Smooth muscle cell (in vitro differentiated cells): ENCODE results near the gene FOXL3. TPM values are rescaled to one million over a fixed set of nuclear protein-coding genes. Genes with fewer than 3 reads are reported as not detected.
"Not testable (repeated sequence)": the region's sequence is repeated elsewhere in the genome, so short reads cannot be mapped to it uniquely, and the experiment has no call there.

Source experiments
- DNase-seq: peaks from one replicate; lab custom pipeline; 2025; ENCODE audit not compliant: unreplicated experiment; lab: John Stamatoyannopoulos, UW
- H2AFZ ChIP-seq: fragments of 200-600 bp; sonication (generic); 2 replicates; pipeline ENCODE4 v1.6.0; 2016; ENCODE audit warnings: antibody characterized with exemption, low read depth, mild to moderate bottlenecking
- H3F3A ChIP-seq: fragments of 200-600 bp; sonication (generic); 2 replicates; pipeline ENCODE4 v1.6.0; 2017; ENCODE audit warnings: antibody characterized with exemption, low read depth
- H3K27ac ChIP-seq: fragments of 200-600 bp; sonication (generic); 2 replicates; pipeline ENCODE4 v1.5.1; 2016; ENCODE audit warnings: low read depth, mild to moderate bottlenecking
- H3K27me3 ChIP-seq: fragments of 200-600 bp; sonication (generic); 2 replicates; pipeline ENCODE4 v1.6.1; 2016; ENCODE audit warnings: low read depth, mild to moderate bottlenecking
- H3K36me3 ChIP-seq: fragments of 200-600 bp; sonication (generic); 2 replicates; pipeline ENCODE4 v1.5.1; 2016; ENCODE audit warnings: low read depth
- H3K4me1 ChIP-seq: fragments of 200-600 bp; sonication (generic); 2 replicates; pipeline ENCODE4 v1.5.1; 2016; ENCODE audit warnings: low read depth
- H3K4me2 ChIP-seq: fragments of 200-600 bp; sonication (generic); 2 replicates; pipeline ENCODE4 v1.6.0; 2016; ENCODE audit warnings: mild to moderate bottlenecking
- H3K4me3 ChIP-seq: fragments of 200-600 bp; sonication (generic); 2 replicates; pipeline ENCODE4 v1.5.1; 2016; ENCODE audit warnings: mild to moderate bottlenecking
- H3K79me2 ChIP-seq: fragments of 200-600 bp; sonication (generic); 2 replicates; pipeline ENCODE4 v1.6.0; 2016; ENCODE audit warnings: low read depth, mild to moderate bottlenecking
- H3K9ac ChIP-seq: fragments of 200-600 bp; sonication (generic); 2 replicates; pipeline ENCODE4 v1.6.0; 2016; ENCODE audit warnings: low read depth
- H3K9me3 ChIP-seq: fragments of 200-600 bp; sonication (generic); replicated peaks from 2 replicates; pipeline ENCODE4 v1.5.1; 2016; ENCODE audit warnings: low read depth
- H4K20me1 ChIP-seq: fragments of 200-600 bp; sonication (generic); 2 replicates; pipeline ENCODE4 v1.6.0; 2016; ENCODE audit warnings: low read depth
- WGBS: methylation state at CpG from one replicate; pipeline ENCODE4 v1.1.7; 2016; ENCODE audit warnings: low lambda C conversion rate; 5-methylcytosine and 5-hydroxymethylcytosine counted together
- polyA plus RNA-seq: library from polyadenylated mRNA; unstranded; fragments of >200 nt; fragmentation: Nextera tagmentation; extraction: Ambion mirVana; gene quantifications from 2 replicates; pipeline ENCODE4 v1.2.1, GENCODE V29; 2016
- total RNA-seq: library from RNA; depleted of rRNA; stranded (reverse); fragments of >200 nt; gene quantifications from 2 replicates; pipeline ENCODE4 v1.2.3, GENCODE V29; 2014
- TF ChIP-seq, protein P1 (sequence below): fragments of 200-600 bp; sonication (generic); IDR thresholded peaks from 2 replicates; pipeline ENCODE4 v1.5.1; 2017; ENCODE audit warnings: borderline replicate concordance, mild to moderate bottlenecking, antibody characterized with exemption; ENCODE audit not compliant: insufficient read depth, poor library complexity, severe bottlenecking

Gene FOXL3
- total and polyA plus RNA-seq, 2 experiments from 2014 or later, result not detected

DNA sequence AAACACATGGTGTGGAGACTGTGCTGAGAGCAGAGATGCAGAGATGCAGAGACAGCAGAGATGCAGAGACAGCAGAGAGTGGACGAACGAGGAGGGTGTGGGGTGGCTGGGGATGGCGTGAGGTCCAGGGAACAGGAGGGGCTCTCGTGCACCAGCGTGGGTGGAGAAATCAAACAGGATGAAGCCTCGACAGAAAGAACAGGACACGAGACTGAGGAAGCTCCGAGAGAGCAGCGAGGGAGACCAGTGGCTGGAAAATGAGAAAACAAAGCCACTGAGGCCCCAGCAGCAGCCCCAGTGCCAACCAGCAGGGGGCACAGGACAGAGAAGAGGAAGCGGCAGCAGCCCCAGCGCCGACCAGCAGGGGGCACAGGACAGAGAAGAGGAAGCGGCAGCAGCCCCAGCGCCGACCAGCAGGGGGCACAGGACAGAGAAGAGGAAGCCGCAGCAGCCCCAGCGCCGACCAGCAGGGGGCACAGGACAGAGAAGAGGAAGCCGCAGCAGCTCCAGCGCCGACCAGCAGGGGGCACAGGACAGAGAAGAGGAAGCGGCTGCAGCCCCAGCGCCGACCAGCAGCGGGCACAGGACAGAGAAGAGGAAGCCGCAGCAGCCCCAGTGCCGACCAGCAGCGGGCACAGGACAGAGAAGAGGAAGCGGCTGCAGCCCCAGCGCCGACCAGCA lies 27.2 kb upstream of the FOXL3 start:
- WGBS, result 75% methylated on average over 15 of the region's 31 CpGs
- not testable (repeated sequence) for H3K9me3 ChIP-seq, H3K27me3 ChIP-seq, H3K4me3 ChIP-seq, H4K20me1 ChIP-seq, H3K4me2 ChIP-seq, H3K4me1 ChIP-seq, H2AFZ ChIP-seq, H3F3A ChIP-seq, DNase-seq, H3K36me3 ChIP-seq, H3K9ac ChIP-seq, H3K79me2 ChIP-seq, H3K27ac ChIP-seq
- TF ChIP-seq, protein P1, sequence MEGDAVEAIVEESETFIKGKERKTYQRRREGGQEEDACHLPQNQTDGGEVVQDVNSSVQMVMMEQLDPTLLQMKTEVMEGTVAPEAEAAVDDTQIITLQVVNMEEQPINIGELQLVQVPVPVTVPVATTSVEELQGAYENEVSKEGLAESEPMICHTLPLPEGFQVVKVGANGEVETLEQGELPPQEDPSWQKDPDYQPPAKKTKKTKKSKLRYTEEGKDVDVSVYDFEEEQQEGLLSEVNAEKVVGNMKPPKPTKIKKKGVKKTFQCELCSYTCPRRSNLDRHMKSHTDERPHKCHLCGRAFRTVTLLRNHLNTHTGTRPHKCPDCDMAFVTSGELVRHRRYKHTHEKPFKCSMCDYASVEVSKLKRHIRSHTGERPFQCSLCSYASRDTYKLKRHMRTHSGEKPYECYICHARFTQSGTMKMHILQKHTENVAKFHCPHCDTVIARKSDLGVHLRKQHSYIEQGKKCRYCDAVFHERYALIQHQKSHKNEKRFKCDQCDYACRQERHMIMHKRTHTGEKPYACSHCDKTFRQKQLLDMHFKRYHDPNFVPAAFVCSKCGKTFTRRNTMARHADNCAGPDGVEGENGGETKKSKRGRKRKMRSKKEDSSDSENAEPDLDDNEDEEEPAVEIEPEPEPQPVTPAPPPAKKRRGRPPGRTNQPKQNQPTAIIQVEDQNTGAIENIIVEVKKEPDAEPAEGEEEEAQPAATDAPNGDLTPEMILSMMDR, result peak; percentile 48

DNA sequence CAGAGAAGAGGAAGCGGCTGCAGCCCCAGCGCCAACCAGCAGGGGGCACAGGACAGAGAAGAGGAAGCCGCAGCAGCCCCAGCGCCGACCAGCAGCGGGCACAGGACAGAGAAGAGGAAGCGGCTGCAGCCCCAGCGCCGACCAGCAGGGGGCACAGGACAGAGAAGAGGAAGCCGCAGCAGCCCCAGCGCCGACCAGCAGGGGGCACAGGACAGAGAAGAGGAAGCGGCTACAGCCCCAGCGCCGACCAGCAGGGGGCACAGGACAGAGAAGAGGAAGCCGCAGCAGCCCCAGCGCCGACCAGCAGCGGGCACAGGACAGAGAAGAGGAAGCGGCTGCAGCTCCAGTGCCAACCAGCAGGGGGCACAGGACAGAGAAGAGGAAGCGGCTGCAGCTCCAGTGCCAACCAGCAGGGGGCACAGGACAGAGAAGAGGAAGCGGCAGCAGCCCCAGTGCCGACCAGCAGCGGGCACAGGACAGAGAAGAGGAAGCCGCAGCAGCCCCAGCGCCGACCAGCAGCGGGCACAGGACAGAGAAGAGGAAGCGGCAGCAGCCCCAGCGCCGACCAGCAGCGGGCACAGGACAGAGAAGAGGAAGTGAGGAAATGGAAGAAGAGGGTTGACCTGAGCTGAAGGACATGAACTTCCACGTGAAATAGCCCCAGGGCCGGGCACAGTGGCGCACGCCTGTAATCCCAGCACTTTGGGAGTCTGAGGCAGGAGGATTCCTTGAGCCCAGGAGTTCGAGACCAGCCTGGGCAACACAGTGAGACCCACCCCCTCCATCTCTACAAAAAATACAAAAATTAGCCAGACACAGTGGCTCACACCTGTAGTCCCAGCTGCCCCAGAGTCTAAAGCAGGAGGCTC lies 26.3 kb upstream of the FOXL3 start:
- not testable (repeated sequence) for H3K4me2 ChIP-seq, H4K20me1 ChIP-seq, H3F3A ChIP-seq, H3K79me2 ChIP-seq, H3K36me3 ChIP-seq, H3K4me1 ChIP-seq, H3K4me3 ChIP-seq, H3K9me3 ChIP-seq, H3K27me3 ChIP-seq, H3K9ac ChIP-seq, H2AFZ ChIP-seq, DNase-seq, H3K27ac ChIP-seq
- 93% methylated on average over 11 of the region's 37 CpGs for WGBS
- TF ChIP-seq, protein P1, result peak; percentile 30

DNA sequence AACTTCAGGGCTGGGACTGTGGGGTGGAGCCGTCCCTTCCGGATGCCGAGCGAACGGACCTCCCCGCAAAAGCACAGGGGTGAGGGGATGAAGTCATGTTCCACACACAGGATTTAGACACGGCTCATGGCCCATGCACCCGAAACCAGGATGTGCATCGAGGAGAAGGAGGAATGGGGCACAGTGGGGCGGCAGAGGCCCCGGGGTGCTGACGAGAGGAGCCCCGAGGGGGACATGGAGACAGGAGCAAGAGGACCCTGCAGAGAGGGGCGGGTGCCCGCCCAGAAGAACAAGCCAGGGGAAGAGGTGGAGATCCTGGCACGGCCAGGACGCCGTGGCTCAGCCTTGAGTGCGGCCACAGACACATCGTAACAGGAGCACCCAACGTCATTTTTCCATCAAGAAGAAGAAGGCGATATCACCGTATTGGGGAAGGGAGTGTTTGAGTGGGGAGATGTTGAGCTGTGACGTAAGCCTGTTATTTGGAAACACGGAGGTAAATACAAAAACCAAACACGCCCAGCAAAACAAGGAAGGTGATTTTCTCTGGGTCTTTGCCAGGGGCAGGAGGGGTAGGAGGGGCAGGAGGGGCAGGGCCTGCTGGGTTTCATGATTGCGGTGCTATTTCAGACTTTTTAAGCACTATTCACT lies 25.3 kb upstream of the FOXL3 start:
- Histone ChIP-seq H3K36me3 (no peaks in the 10 kb centered on the region), H3K79me2 (no peaks in the 10 kb centered on the region), H3K9me3 (no peaks in the 10 kb centered on the region), H3K9ac (no peak overlapping the region), H3K27ac (no peak overlapping the region), H3K27me3 (no peaks in the 10 kb centered on the region), H3F3A (no peaks in the 10 kb centered on the region), H4K20me1 (no peaks in the 10 kb centered on the region), H3K4me3 (no peak overlapping the region), H3K4me1 (no peaks in the 10 kb centered on the region), H2AFZ (no peak overlapping the region), H3K4me2 (no peak overlapping the region)
- DNase-seq, result no peak
- TF ChIP-seq, protein P1, result no peak
- 91% methylated on average over 27 of the region's 27 CpGs for WGBS
